B cell (primary cell): ENCODE results near the gene DUSP14. TPM values are rescaled to one million over a fixed set of nuclear protein-coding genes. Genes with fewer than 3 reads are reported as not detected.

Experiments
- ATAC-seq: fragments of 200-7000 bp; cut with Tn5 transposase; one replicate; pipeline ENCODE4 v1.10.0; 2021; ENCODE audit warnings: low read depth, mild to moderate bottlenecking, moderate number of reproducible peaks, moderate library complexity
- CTCF ChIA-PET: fragments of 350-600 bp; sonication (Branson Sonifier 250); formaldehyde crosslinking; loops from one replicate; lab custom pipeline; 2021; ENCODE audit warnings: antibody characterized with exemption, inconsistent platforms; lab: Charles Lee
- POLR2A ChIA-PET: fragments of 350-600 bp; sonication (Branson Sonifier 250); formaldehyde crosslinking; loops from one replicate; lab custom pipeline; 2021; ENCODE audit warnings: antibody characterized with exemption; lab: Charles Lee
- DNase-seq: peaks from one replicate; pipeline ENCODE4 v3.0.0; 2013
- H2AFZ ChIP-seq: 2 replicates; pipeline ENCODE4 v1.6.1; 2012; ENCODE audit warnings: mild to moderate bottlenecking, low read depth, low read length; ENCODE audit not compliant: insufficient read depth, poor library complexity, severe bottlenecking
- H3K27ac ChIP-seq, 2 donors: 1 replicate in 1 of 2; 2 replicates in 1 of 2; pipeline ENCODE4 v1.5.1; 2012 to 2013; ENCODE audit warnings: low read length in 2 of 2, mild to moderate bottlenecking in 2 of 2, moderate library complexity in 1 of 2
- H3K27me3 ChIP-seq, 4 experiments: fragments of 200-600 bp in 1 of 4; sonication (generic) in 1 of 4; replicated peaks in 1 of 4; 1 replicate in 2 of 4; 2 replicates in 2 of 4; pipeline versions ENCODE4 v1.6.1 to v1.7.0; 2013 to 2016; ENCODE audit warnings: low read length in 3 of 4, mild to moderate bottlenecking in 2 of 4, mixed read lengths in 1 of 4, moderate library complexity in 1 of 4; ENCODE audit not compliant: insufficient read depth in 4 of 4, control insufficient read depth in 3 of 4; ENCODE audit errors: control extremely low read depth in 1 of 4
- H3K36me3 ChIP-seq, 2 experiments: replicated peaks in 1 of 2; 1 replicate in 1 of 2; 2 replicates in 1 of 2; pipeline versions ENCODE4 v1.6.1 to v1.7.1; 2013; ENCODE audit warnings: low read length in 1 of 2; ENCODE audit not compliant: insufficient read depth in 2 of 2, control insufficient read depth in 1 of 2; ENCODE audit errors: control extremely low read depth in 1 of 2, extremely low read depth in 1 of 2
- H3K4me1 ChIP-seq, 2 donors: fragments of 200-600 bp in 1 of 2; sonication (generic) in 1 of 2; 1 replicate in 1 of 2; 2 replicates in 1 of 2; pipeline versions ENCODE4 v1.5.1 to v1.6.1; 2013 to 2017; ENCODE audit warnings: low read length in 2 of 2; ENCODE audit not compliant: control insufficient read depth in 2 of 2, insufficient read depth in 2 of 2
- H3K4me2 ChIP-seq: replicated peaks from 2 replicates; pipeline ENCODE3; 2012; ENCODE audit warnings: mild to moderate bottlenecking, low read depth, low read length; ENCODE audit not compliant: poor library complexity, severe bottlenecking
- H3K4me3 ChIP-seq, 5 experiments: fragments of 200-600 bp in 1 of 5; sonication (generic) in 1 of 5; 1 replicate in 3 of 5; 2 replicates in 2 of 5; pipeline versions ENCODE4 v1.5.1 to v1.7.0; 2011 to 2016; ENCODE audit warnings: low read length in 4 of 5, mild to moderate bottlenecking in 4 of 5, low read depth in 2 of 5, control low read depth in 1 of 5, moderate library complexity in 1 of 5; ENCODE audit not compliant: insufficient read depth in 1 of 5; ENCODE audit errors: control extremely low read depth in 1 of 5, extremely low read depth in 1 of 5
- H3K79me2 ChIP-seq: fragments of 200-600 bp; sonication (generic); one replicate; pipeline ENCODE4 v1.6.0; 2016; ENCODE audit warnings: low read length; ENCODE audit not compliant: control insufficient read depth, insufficient read depth
- H3K9ac ChIP-seq: fragments of 200-600 bp; sonication (generic); 2 replicates; pipeline ENCODE4 v1.6.1; 2017; ENCODE audit warnings: mild to moderate bottlenecking, low read length, moderate library complexity
- H3K9me3 ChIP-seq, 3 donors: one replicate each; pipeline versions ENCODE4 v1.6.1 to v1.7.1; 2013; ENCODE audit warnings: low read length in 2 of 3; ENCODE audit not compliant: control insufficient read depth in 2 of 3, insufficient read depth in 1 of 3; ENCODE audit errors: control extremely low read depth in 1 of 3
- H4K20me1 ChIP-seq: 2 replicates; pipeline ENCODE4 v1.6.0; 2012; ENCODE audit warnings: mild to moderate bottlenecking, low read length; ENCODE audit not compliant: insufficient read depth, control insufficient read depth, poor library complexity, severe bottlenecking
- H3K27ac Mint-ChIP-seq: one replicate; pipeline ENCODE4 v1.8.0; 2021; ENCODE audit warnings: mixed read lengths
- H3K27me3 Mint-ChIP-seq: one replicate; pipeline ENCODE4 v1.8.0; 2021; ENCODE audit warnings: mixed read lengths
- H3K4me1 Mint-ChIP-seq: one replicate; pipeline ENCODE4 v1.8.0; 2021; ENCODE audit warnings: mixed read lengths
- H3K4me3 Mint-ChIP-seq: one replicate; pipeline ENCODE4 v1.8.0; 2021; ENCODE audit warnings: mixed read lengths
- H3K9me3 Mint-ChIP-seq: one replicate; pipeline ENCODE4 v1.8.0; 2022; ENCODE audit warnings: mixed read lengths; ENCODE audit not compliant: insufficient read depth
- CTCF ChIP-seq: fragments of 200-600 bp; IDR thresholded peaks from one replicate; pipeline ENCODE4 v1.8.0; 2022; ENCODE audit warnings: antibody characterized with exemption, mild to moderate bottlenecking
- EZH2 ChIP-seq: IDR thresholded peaks from 2 replicates; pipeline ENCODE4 v1.6.1; 2012; ENCODE audit warnings: borderline replicate concordance, low read depth, mild to moderate bottlenecking, moderate library complexity, low read length; ENCODE audit not compliant: insufficient read depth, poor library complexity, severe bottlenecking
- WGBS: methylation state at CpG from one replicate; pipeline ENCODE4 v1.1.5; 2013; ENCODE audit warnings: missing lambda C conversion rate; ENCODE audit not compliant: insufficient coverage; 5-methylcytosine and 5-hydroxymethylcytosine counted together
- intact Hi-C: fragments of 100-400 bp; cut with micrococcal nuclease; formaldehyde crosslinking; loops from one replicate; pipeline ENCODE4 v1.10.0; 2022
- polyA plus RNA-seq: library from polyadenylated mRNA; depleted of rRNA; stranded (reverse); fragments of >200 nt; gene quantifications from 2 replicates; pipeline ENCODE4 v1.2.3, GENCODE V29; 2012
- total RNA-seq, 2 donors: library from RNA; stranded (reverse); fragments of 120-200 nt in 1 of 2; gene quantifications; 1 replicate in 1 of 2; 2 replicates in 1 of 2; pipeline versions ENCODE4 v1.2.3 to v1.2.4, GENCODE V29; 2013 to 2022

Gene DUSP14
- total and polyA plus RNA-seq, 2 donors (not counting 1 experiment from before 2014, with no cell fraction given), result 3.1 to 5.1 TPM

- ChIA-PET POLR2A (no interaction called here), CTCF (no interaction called here)
- intact Hi-C loops, result no loop called here
- TF ChIP-seq EZH2 (no peak), CTCF (no peak)
- Histone ChIP-seq H2AFZ (no peak overlapping the region), H3K27me3 (no peaks in the 10 kb centered on the region), H3K36me3 (peaks cover 11 to 46% of the 10 kb centered on the region in 2 experiments), H3K4me2 (no peak overlapping the region), H3K27ac (no peak overlapping the region), H3K9ac (no peak overlapping the region), H3K9me3 (no peaks in the 10 kb centered on the region), H3K4me3 (no peak overlapping the region), H4K20me1 (no peaks in the 10 kb centered on the region), H3K79me2 (no peaks in the 10 kb centered on the region), H3K4me1 (peaks cover 5 to 6% of the 10 kb centered on the region in 2 donors)
- H3K4me3 Mint-ChIP-seq, result no peak overlapping the region
- no peaks in the 10 kb centered on the region for H3K9me3 Mint-ChIP-seq
- H3K4me1 Mint-ChIP-seq, result peaks cover 7% of the 10 kb centered on the region
- WGBS, result no CpG with 5 or more reads among the region's 4 CpGs
- no peaks in the 10 kb centered on the region for H3K27me3 Mint-ChIP-seq
- DNase-seq, result no peak
- H3K27ac Mint-ChIP-seq, result no peak overlapping the region
- ATAC-seq, result no peak
These were observed 43.7 kb upstream of the DUSP14 start for GRCh38 chr17:37446027-37446426.

DNA sequence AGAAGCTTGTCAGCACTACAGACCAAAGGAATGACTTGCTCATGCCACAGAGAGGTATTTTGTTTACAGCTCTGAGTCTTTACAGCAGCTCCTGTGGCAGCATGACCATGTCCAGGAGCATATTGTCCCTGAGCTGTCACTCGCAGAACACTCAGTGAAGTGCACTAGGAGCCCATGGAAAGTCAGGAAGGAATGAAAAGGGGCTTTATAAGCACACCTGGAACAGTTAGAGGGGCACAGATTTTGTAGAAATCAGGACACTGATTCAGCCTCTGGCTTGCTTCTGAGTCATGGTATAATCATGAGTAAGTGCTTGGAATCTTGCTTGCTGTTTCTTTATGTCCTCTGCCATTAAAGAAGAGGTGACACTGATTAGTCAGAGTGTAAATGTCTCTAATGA lies 42.0 kb upstream of the DUSP14 start:
- no peak for DNase-seq
- H3K4me1 Mint-ChIP-seq, result no peaks in the 10 kb centered on the region
- Histone ChIP-seq H3K9ac (no peak overlapping the region), H3K4me1 (no peaks in the 10 kb centered on the region), H2AFZ (no peak overlapping the region), H3K4me3 (no peak overlapping the region), H3K4me2 (no peak overlapping the region), H4K20me1 (no peaks in the 10 kb centered on the region), H3K36me3 (peaks cover 11 to 37% of the 10 kb centered on the region in 2 experiments), H3K27me3 (no peaks in the 10 kb centered on the region), H3K27ac (no peak overlapping the region), H3K79me2 (no peaks in the 10 kb centered on the region), H3K9me3 (no peaks in the 10 kb centered on the region)
- no peak overlapping the region for H3K27ac Mint-ChIP-seq
- H3K9me3 Mint-ChIP-seq, result no peaks in the 10 kb centered on the region
- ChIA-PET CTCF (no interaction called here), POLR2A (no interaction called here)
- ATAC-seq, result no peak
- no peaks in the 10 kb centered on the region for H3K27me3 Mint-ChIP-seq
- TF ChIP-seq CTCF (no peak), EZH2 (no peak)
- 100% methylated on average over 1 of the region's 1 CpG for WGBS
- H3K4me3 Mint-ChIP-seq, result no peak overlapping the region
- intact Hi-C loops, result no loop called here
